HEK293 (cell line): Measurements from ENCODE around the gene MAST2.

Experiments
- CTCF ChIA-PET: fragments of 350-600 bp; formaldehyde crosslinking; extraction: SDS; loops from one replicate; lab custom pipeline; 2021; ENCODE audit warnings: antibody characterized with exemption; lab: Yijun Ruan, JAX
- POLR2A ChIA-PET: fragments of 300-600 bp; formaldehyde crosslinking; extraction: SDS; loops from one replicate; lab custom pipeline; 2020; ENCODE audit warnings: antibody characterized with exemption, inconsistent platforms; lab: Yijun Ruan, JAX
- H3K27ac ChIP-seq: fragments of 200-500 bp; sonication (Bioruptor generic); 2 replicates; pipeline ENCODE4 v1.5.1; 2014; ENCODE audit warnings: low read depth, low read length, control low read depth, inconsistent platforms; ENCODE audit errors: extremely low read depth
- H3K36me3 ChIP-seq, 2 experiments: fragments of 200-500 bp in 1 of 2; sonication (Bioruptor generic) in 1 of 2; 1 replicate in 1 of 2; 2 replicates in 1 of 2; pipeline ENCODE4 v1.5.1; 2014 to 2017; ENCODE audit warnings: inconsistent platforms in 2 of 2, low read length in 2 of 2; ENCODE audit not compliant: control insufficient read depth in 2 of 2, insufficient read depth in 1 of 2
- H3K4me1 ChIP-seq: fragments of 200-500 bp; sonication (Bioruptor generic); 2 replicates; pipeline ENCODE4 v1.5.1; 2014; ENCODE audit warnings: mild to moderate bottlenecking, low read length, inconsistent platforms; ENCODE audit not compliant: control insufficient read depth, insufficient read depth
- H3K4me3 ChIP-seq: 2 replicates; pipeline ENCODE4 v1.5.1; 2011; ENCODE audit warnings: low read depth, mild to moderate bottlenecking, control low read depth, low read length, moderate library complexity
- H3K9me3 ChIP-seq: fragments of 200-500 bp; sonication (Bioruptor generic); 2 replicates; pipeline ENCODE4 v1.5.1; 2014; ENCODE audit warnings: low read depth, low read length, inconsistent platforms; ENCODE audit not compliant: control insufficient read depth, insufficient read depth
- AEBP2 ChIP-seq: fragments of 450-650 bp; formaldehyde crosslinking; IDR thresholded peaks from 2 replicates; pipeline ENCODE4 v1.5.1; 2016; ENCODE audit warnings: missing biosample characterization, missing genetic modification characterization, borderline replicate concordance
- BCL11B ChIP-seq: fragments of 450-650 bp; formaldehyde crosslinking; IDR thresholded peaks from 2 replicates; pipeline ENCODE4 v1.5.1; 2016; ENCODE audit warnings: low read depth, missing biosample characterization, missing genetic modification characterization
- FEZF1 ChIP-seq: fragments of 450-650 bp; formaldehyde crosslinking; IDR thresholded peaks from 2 replicates; pipeline ENCODE4 v1.5.1; 2016; ENCODE audit warnings: missing biosample characterization, missing genetic modification characterization
- GLIS1 ChIP-seq: fragments of 450-650 bp; formaldehyde crosslinking; IDR thresholded peaks from 2 replicates; pipeline ENCODE4 v1.5.1; 2016; ENCODE audit warnings: missing biosample characterization, missing genetic modification characterization
- PATZ1 ChIP-seq: fragments of 450-650 bp; formaldehyde crosslinking; IDR thresholded peaks from 2 replicates; pipeline ENCODE4 v1.5.1; 2016; ENCODE audit warnings: missing biosample characterization, missing genetic modification characterization
- ZBTB44 ChIP-seq: fragments of 450-650 bp; IDR thresholded peaks from 2 replicates; pipeline ENCODE4 v1.5.1; 2018; ENCODE audit warnings: missing biosample characterization, mild to moderate bottlenecking, missing genetic modification characterization
- ZBTB6 ChIP-seq: fragments of 450-650 bp; formaldehyde crosslinking; IDR thresholded peaks from 2 replicates; pipeline ENCODE4 v1.5.1; 2017; ENCODE audit warnings: missing biosample characterization, missing genetic modification characterization
- ZNF10 ChIP-seq: fragments of 450-650 bp; formaldehyde crosslinking; IDR thresholded peaks from 2 replicates; pipeline ENCODE4 v1.5.1; 2017; ENCODE audit warnings: missing biosample characterization, missing genetic modification characterization
- ZNF19 ChIP-seq: fragments of 450-650 bp; formaldehyde crosslinking; IDR thresholded peaks from 2 replicates; pipeline ENCODE4; 2016; ENCODE audit warnings: missing biosample characterization, missing genetic modification characterization, low read depth
- ZNF248 ChIP-seq: fragments of 450-650 bp; formaldehyde crosslinking; IDR thresholded peaks from 2 replicates; pipeline ENCODE4 v1.5.1; 2017; ENCODE audit warnings: missing biosample characterization, missing genetic modification characterization
- ZNF280C ChIP-seq: fragments of 450-650 bp; formaldehyde crosslinking; IDR thresholded peaks from 2 replicates; pipeline ENCODE4 v1.5.1; 2016; ENCODE audit warnings: missing biosample characterization, missing genetic modification characterization
- ZNF341 ChIP-seq: fragments of 450-650 bp; formaldehyde crosslinking; IDR thresholded peaks from 2 replicates; pipeline ENCODE4; 2016; ENCODE audit warnings: low read depth, missing biosample characterization, missing genetic modification characterization
- ZNF362 ChIP-seq: fragments of 450-650 bp; formaldehyde crosslinking; IDR thresholded peaks from 2 replicates; pipeline ENCODE4 v1.5.1; 2016; ENCODE audit warnings: missing biosample characterization, missing genetic modification characterization
- ZNF394 ChIP-seq: fragments of 450-650 bp; formaldehyde crosslinking; IDR thresholded peaks from 2 replicates; pipeline ENCODE4 v1.5.1; 2016; ENCODE audit warnings: missing biosample characterization, missing genetic modification characterization, mild to moderate bottlenecking, moderate library complexity, borderline replicate concordance
- ZNF548 ChIP-seq: fragments of 450-650 bp; formaldehyde crosslinking; IDR thresholded peaks from 2 replicates; pipeline ENCODE4 v1.5.1; 2016; ENCODE audit warnings: missing biosample characterization, missing genetic modification characterization
- ZNF555 ChIP-seq: fragments of 450-650 bp; formaldehyde crosslinking; conservative IDR thresholded peaks from 2 replicates; pipeline ENCODE4 v1.5.1; 2017; ENCODE audit warnings: missing biosample characterization, mild to moderate bottlenecking, missing genetic modification characterization, inconsistent platforms
- ZNF747 ChIP-seq: fragments of 450-650 bp; formaldehyde crosslinking; IDR thresholded peaks from 2 replicates; pipeline ENCODE4 v1.5.1; 2016; ENCODE audit warnings: missing biosample characterization, missing genetic modification characterization
- ZNF768 ChIP-seq: fragments of 450-650 bp; formaldehyde crosslinking; IDR thresholded peaks from 2 replicates; pipeline ENCODE4 v1.5.1; 2018; ENCODE audit warnings: missing biosample characterization, mild to moderate bottlenecking, missing genetic modification characterization
- ZNF777 ChIP-seq: fragments of 450-650 bp; formaldehyde crosslinking; IDR thresholded peaks from 2 replicates; pipeline ENCODE4 v1.5.1; 2017; ENCODE audit warnings: missing biosample characterization, missing genetic modification characterization, borderline replicate concordance
- ZNF792 ChIP-seq: fragments of 450-650 bp; formaldehyde crosslinking; IDR thresholded peaks from 2 replicates; pipeline ENCODE4 v1.5.1; 2016; ENCODE audit warnings: missing biosample characterization, missing genetic modification characterization
- ZSCAN16 ChIP-seq: fragments of 450-650 bp; formaldehyde crosslinking; IDR thresholded peaks from 2 replicates; pipeline ENCODE4 v1.5.1; 2016; ENCODE audit warnings: missing biosample characterization, missing genetic modification characterization

Gene MAST2

GRCh38 chr1:46010611-46011010 is 207.2 kb downstream of the MAST2 start:
- peaks cover 3 to 76% of the 10 kb centered on the region in 2 experiments; a peak in 2 of 3 replicates for H3K36me3 ChIP-seq
- no peaks in the 10 kb centered on the region for H3K4me1 ChIP-seq
- no peak overlapping the region for H3K27ac ChIP-seq
- no peaks in the 10 kb centered on the region for H3K9me3 ChIP-seq
- ChIA-PET POLR2A (no interaction called here), CTCF (interaction anchor here (1.5 kb wide), 1 partner anchor 213 kb away, joined by 3 read pairs; no protein-coding TSS in a partner anchor)
- TF ChIP-seq ZNF777 (tag by site-specific recombination) = no peak
- no peak for TF ChIP-seq ZNF10 (tag by site-specific recombination)
- no peak for TF ChIP-seq ZNF548 (tag by site-specific recombination)
- no peak for TF ChIP-seq ZBTB6 (tag by site-specific recombination)
- no peak for TF ChIP-seq BCL11B (tag by site-specific recombination)
- TF ChIP-seq ZNF341 (tag by site-specific recombination) = no peak
- no peak for TF ChIP-seq ZNF248 (tag by site-specific recombination)
- no peak for TF ChIP-seq ZNF19 (tag by site-specific recombination)
- TF ChIP-seq ZNF792 (tag by site-specific recombination) = no peak
- TF ChIP-seq ZNF280C = no peak
- TF ChIP-seq ZSCAN16 = no peak
- no peak for TF ChIP-seq PATZ1 (tag by site-specific recombination)
- no peak for TF ChIP-seq FEZF1
- TF ChIP-seq ZNF747 (tag by site-specific recombination) = no peak
- H3K4me3 ChIP-seq = no peak overlapping the region

- ChIA-PET POLR2A (no interaction called here), CTCF (interaction anchor here (0.6 to 1.5 kb wide), 2 partner anchors 18 to 212 kb away, joined by 3 to 5 read pairs; no protein-coding TSS in a partner anchor)
- peaks cover 3 to 70% of the 10 kb centered on the region in 2 experiments; a peak in 2 of 3 replicates for H3K36me3 ChIP-seq
- no peak overlapping the region for H3K27ac ChIP-seq
- no peak overlapping the region for H3K4me3 ChIP-seq
- TF ChIP-seq ZBTB44 (no peak), ZNF394 (tag by site-specific recombination) (no peak), GLIS1 (tag by site-specific recombination) (no peak), ZNF555 (no peak), ZNF362 (tag by site-specific recombination) (no peak), AEBP2 (tag by site-specific recombination) (no peak), ZNF768 (tag by site-specific recombination) (no peak)
- H3K4me1 ChIP-seq = no peaks in the 10 kb centered on the region
- H3K9me3 ChIP-seq = no peaks in the 10 kb centered on the region
Observed at GRCh38 chr1:46011121-46011695, 207.8 kb downstream of the MAST2 start.
